HG03521 (cell line): ENCODE measurements around the gene ACR.

Source experiments
- ATAC-seq: cut with Tn5 transposase; IDR thresholded peaks from one replicate; pipeline ENCODE4 v1.9.1; 2021; ENCODE audit warnings: mild to moderate bottlenecking, moderate library complexity; ENCODE audit not compliant: unreplicated experiment

The ACR gene

DNA sequence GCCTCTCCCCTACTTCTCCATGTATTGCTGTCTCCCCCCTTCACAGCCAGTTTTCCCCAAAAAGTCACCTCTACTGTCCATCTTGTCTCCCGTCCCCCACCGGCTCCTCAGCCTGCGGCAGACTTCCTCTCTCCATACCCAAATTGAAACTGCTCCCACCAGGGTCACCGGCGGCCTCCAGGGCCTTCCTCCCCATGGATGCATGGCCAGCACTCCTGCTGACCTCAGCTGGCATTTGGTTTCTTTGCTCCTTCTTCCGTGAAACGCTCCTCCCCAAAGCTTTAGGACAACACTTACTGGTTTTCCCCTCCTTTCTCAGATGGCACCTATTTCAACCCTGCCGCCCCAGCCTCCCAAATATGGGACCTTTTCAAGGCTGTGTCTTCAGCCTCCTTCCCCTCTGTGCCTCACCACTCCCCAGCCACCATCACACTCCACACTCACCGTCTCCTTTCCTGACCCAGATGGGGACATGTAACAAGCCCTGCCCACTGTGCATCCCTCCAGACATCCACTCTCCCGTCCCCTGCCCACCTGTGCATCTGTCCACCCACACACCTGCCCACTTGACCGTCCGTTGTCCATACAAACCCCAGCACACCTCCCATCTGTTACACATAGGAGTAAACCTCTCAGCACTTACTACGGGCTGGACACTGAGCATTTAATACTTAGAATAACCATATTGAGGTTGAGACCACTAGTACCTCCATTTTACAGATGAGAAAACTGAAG, 21.5 kb upstream of the ACR start:
- ATAC-seq, result no peak

DNA sequence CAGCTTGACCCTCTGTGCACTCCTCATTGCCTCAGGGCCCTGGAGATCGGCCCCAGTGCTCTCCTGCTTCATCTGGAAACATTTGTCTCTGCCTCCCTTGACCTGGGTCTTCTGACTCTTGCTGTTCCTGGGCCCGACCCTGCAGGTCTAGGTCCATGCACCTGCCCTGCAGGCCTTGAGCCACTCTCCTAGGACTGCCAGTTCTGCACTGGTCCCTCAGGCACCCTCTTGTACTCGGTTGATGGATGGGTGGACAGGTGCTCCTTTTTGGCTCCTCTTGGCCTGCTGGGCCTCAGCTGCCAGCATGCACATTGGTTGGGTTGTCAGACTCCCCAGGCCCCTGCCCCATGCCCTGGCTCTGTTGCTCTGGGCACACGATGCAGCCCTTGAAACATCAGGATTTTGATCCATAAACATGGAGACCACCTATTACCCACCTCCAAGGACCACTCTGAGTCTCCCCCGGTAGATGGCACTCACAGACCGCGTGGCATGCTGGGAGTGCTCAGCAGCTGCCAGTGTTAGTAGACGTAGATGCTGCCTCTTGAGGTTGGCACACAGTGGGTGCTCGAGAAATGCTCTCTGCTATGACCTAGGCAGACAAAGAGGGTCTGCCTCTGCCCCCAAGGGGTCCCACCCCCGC, 20.2 kb upstream of the ACR start:
- ATAC-seq, result no peak

DNA sequence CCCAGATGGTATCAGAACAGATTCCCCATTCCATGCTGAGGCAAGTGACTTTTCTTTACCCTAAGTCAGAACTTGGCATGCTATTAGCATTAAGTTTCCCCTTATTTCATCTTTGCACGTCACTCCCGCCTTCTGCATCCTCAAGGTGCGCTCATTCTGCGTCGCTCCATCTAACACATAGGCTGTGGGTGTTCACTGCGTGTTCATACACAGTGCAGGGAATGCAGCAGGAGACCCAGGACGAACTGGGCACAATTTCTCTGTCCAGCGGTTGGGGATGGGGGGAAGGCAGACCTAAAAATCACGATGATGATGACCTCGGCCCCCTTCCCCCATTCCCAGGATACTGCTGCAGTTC, 19.7 kb upstream of the ACR start:
- no peak for ATAC-seq

DNA sequence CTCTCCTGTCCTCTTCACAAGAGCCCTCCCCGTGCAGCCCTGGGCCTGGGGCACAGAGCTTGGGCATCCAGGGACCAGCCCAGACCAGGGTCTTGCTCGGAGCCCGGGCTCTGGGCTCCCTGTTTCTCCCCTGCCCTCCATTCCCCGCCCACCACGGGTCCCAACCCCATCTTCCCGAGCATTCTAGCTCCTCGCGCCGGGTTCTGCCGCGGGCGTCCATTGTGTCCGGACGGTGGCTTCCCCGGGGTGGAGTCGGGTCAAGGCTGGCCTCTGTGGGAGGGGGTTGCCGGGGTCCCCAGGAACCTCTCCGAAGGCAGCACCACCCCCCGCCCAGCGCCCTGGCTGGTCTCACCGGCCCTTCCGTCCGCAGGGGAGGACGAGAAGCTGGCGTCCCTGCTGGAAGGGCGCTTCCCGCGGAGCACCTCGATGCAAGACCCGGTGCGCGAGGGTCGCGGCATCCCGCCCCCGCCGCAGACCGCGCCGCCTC, 18.1 kb upstream of the ACR start:
- ATAC-seq, result no peak

DNA sequence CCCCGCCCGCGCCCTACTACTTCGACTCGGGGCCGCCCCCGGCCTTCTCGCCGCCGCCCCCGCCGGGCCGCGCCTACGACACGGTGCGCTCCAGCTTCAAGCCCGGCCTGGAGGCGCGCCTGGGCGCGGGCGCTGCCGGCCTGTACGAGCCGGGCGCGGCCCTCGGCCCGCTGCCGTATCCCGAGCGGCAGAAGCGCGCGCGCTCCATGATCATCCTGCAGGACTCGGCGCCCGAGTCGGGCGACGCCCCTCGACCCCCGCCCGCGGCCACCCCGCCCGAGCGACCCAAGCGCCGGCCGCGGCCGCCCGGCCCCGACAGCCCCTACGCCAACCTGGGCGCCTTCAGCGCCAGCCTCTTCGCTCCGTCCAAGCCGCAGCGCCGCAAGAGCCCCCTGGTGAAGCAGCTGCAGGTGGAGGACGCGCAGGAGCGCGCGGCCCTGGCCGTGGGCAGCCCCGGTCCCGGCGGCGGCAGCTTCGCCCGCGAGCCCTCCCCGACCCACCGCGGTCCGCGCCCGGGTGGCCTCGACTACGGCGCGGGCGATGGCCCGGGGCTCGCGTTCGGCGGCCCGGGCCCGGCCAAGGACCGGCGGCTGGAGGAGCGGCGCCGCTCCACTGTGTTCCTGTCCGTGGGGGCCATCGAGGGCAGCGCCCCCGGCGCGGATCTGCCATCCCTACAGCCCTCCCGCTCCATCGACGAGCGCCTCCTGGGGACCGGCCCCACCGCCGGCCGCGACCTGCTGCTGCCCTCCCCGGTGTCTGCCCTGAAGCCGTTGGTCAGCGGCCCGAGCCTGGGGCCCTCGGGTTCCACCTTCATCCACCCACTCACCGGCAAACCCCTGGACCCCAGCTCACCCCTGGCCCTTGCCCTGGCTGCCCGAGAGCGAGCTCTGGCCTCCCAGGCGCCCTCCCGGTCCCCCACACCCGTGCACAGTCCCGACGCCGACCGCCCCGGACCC, 17.4 kb upstream of the ACR start:
- ATAC-seq, result no peak

DNA sequence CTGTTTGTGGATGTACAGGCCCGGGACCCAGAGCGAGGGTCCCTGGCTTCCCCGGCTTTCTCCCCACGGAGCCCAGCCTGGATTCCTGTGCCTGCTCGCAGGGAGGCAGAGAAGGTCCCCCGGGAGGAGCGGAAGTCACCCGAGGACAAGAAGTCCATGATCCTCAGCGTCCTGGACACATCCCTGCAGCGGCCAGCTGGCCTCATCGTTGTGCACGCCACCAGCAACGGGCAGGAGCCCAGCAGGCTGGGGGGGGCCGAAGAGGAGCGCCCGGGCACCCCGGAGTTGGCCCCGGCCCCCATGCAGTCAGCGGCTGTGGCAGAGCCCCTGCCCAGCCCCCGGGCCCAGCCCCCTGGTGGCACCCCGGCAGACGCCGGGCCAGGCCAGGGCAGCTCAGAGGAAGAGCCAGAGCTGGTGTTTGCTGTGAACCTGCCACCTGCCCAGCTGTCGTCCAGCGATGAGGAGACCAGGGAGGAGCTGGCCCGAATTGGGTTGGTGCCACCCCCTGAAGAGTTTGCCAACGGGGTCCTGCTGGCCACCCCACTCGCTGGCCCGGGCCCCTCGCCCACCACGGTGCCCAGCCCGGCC, 16.7 kb upstream of the ACR start:
- no peak for ATAC-seq

DNA sequence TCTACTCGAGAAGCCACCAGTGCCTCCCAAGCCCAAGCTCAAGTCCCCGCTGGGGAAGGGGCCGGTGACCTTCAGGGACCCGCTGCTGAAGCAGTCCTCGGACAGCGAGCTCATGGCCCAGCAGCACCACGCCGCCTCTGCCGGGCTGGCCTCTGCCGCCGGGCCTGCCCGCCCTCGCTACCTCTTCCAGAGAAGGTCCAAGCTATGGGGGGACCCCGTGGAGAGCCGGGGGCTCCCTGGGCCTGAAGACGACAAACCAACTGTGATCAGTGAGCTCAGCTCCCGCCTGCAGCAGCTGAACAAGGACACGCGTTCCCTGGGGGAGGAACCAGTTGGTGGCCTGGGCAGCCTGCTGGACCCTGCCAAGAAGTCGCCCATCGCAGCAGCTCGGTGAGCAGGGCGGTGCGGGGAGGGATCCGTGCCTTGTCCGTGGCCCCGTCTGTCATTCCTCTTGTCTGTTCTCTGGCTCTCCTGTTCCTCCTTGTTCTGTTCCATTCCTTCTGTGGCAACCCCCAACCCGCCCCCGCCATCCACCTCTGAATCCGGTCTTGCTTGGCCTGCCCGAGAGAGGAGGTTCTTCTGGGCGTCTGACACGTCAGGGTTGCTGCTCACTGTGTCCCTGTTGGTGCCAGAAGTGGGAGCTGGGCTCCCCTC, 15.8 kb upstream of the ACR start:
- no peak for ATAC-seq

DNA sequence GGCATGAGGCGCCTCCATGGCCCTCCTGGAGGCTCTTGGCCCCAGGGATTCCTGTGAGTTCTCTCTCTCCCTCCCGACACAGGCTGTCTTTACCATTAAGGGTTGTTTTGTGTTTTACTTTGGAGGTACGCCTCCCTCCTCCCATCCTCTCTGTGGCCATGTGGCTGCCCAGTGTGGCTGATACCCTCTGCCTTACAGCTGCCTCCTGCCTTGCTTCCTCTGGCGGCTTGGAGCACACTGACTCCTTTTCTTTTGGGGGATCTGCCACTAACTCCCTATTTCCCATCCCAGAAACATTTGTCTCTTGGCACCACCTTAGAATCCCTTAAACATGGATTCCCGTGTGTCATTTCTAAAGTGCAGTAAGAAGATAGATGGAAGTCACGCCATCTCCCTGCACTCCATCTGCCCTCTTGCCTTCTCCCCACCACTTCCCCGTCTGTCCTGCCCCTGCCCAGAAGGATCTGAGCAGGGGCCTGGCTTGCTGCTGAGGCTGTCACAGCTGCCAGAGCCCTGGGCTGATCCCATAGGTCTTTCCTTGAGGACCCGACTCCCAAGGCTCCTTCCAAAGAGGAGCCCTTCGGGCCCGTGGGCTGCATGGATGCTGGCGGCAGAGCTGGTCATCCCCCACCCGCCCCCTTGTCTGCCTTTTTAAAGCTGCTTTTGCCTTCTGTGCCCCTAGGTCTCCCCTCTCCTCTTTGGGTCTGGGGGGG, 15.1 kb upstream of the ACR start:
- no peak for ATAC-seq

DNA sequence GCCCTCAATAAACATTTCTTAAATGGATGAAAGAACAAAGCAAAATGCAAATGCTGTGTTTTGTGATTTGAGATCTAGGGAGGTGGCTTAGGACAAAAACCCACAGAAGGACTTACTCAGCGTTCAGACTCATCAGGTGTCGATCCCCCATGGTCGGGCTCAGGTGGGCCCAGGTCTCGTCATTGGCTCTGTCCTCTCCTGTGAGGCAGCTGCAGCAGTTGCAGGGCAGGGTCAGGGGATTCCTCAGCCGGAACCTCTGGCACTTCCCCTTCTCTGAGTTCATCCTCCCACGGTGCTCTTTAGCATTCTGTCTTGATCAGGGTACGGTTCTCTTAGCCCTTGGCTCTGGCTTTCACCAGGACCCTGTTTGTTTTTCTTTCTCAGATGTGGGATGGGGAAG, 14.0 kb upstream of the ACR start:
- ATAC-seq, result no peak

DNA sequence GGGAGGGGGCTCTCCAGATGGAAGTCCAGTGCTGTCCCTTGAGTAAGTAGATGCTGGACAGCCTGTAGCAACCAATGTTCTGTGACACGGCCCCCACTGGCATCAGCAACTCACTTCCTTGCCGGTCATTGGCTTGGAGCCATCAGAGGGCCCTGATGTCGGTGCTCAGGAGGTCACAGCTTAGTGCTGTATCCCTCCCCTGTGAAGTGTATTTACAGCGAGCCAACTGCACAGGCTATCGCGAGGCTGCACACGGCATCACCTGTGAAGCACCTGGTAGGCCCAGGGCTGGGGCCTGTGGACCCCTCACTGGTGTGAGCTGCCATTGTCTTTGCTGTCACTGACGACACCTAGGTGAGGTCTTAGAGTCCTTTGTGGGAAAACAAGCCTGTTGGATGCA, 13.4 kb upstream of the ACR start:
- no peak for ATAC-seq

DNA sequence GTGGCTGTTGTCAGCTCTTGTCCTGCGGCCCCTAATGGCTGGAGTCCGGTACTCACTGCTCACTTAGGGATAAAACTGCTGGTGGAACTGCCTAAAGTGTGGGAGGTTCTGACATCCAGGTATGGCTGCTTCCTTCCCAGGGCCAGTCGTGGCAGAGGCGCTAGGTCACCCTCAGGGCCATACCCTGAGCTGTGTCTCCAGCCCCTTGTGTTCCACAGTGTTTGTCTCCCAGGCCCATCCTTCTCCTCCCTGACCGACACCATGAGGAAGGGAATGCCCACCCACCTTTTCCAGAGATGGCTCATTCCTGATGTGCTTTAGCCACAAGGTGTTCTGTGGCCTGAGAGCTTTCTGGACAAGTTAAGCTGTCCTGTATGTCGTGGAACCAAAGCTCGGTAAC, 12.4 kb upstream of the ACR start:
- ATAC-seq, result no peak

DNA sequence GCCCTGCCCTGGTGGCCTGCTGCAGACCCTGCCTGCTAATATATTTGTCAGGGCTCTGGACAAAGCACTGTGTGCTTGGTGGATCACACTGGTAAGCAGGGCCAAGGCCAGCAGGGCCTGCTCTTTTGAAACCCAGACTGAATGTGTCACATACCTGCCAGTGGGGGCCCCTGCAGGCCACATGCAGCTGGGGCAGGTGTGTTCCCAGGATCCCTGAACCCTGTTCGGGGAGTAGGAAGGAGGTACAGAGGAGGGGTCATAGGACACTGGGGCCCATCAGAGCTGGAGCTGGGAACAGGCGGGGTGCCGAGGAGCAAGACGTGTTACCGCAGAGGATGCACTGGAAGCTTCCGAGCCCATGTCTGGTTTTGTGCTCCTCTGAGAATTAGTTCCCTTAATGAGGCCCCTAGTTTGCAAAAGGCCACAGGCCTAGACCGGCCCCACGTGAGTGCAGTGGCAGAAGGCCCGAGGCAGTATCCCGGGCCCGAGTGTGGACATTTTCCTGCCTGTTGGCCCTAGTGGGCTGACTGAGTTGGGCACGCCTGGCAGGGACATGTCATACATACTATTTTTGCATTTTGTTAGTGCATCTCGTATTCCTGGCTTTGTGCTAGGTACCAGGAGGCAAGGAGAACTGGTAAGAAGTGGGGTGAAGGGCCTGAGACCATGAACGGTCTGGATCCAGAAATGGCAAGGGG, 11.2 kb upstream of the ACR start:
- no peak for ATAC-seq

DNA sequence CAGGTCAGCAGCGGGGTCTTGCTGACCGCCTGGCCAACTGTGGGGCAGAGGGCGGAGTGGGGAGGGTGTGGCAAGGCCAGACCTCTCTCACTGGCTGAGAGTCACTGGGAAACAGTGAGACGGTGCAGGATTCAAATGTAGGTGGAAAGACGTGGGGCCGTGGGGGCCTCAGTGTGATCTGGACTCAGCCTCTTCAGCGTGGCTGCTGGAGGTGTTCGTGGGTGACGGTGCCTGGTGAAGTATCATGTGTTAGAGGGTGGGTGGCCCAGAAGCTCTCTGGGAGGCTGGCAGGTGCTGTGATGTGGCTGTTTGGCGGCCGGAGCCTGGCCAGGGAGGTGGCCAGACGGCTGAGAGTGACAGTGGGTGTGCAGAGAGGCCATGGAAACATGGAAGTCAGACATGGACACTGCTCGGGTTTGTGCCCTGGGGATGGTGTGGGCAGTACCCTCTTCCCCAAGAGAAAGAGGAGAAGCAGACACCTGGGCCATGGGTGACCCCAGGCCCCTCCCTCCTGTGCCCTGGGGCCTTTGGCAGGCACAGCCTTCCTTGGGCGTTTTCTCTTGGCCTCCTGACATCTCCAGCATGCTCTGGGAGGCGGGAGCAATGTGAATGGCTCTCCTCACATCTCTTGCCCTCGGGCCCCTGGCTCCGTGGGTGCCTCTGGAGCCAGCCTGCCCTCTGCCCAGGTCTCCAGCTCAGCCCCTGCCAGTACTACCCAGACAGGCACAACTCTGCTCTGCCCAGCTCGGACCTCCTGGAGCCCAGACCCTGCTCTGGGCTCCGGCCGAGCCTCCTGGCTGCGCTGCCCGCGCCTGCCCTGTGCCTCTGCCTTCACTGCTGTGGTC, 10.1 kb upstream of the ACR start:
- ATAC-seq, result no peak

DNA sequence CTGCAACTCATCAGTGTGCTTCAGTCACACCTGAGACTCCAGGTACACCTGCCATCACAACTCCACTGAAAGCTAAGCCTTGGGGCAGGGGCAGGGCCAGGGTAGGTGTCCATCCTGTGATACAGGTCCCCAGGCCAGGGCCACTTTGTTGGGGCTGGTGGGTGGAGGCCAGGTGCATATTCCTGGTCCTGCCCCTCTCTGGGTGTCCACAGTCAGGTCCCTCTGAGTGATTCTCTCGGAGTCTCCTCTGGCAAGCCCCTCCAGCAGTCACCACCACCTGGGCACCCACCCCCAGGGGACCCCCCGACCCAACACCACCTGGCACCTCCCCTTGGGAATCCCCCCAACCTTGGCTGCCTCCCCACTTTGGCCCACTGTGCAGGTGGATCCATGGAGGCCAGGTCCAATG, 9.5 kb upstream of the ACR start:
- no peak for ATAC-seq

DNA sequence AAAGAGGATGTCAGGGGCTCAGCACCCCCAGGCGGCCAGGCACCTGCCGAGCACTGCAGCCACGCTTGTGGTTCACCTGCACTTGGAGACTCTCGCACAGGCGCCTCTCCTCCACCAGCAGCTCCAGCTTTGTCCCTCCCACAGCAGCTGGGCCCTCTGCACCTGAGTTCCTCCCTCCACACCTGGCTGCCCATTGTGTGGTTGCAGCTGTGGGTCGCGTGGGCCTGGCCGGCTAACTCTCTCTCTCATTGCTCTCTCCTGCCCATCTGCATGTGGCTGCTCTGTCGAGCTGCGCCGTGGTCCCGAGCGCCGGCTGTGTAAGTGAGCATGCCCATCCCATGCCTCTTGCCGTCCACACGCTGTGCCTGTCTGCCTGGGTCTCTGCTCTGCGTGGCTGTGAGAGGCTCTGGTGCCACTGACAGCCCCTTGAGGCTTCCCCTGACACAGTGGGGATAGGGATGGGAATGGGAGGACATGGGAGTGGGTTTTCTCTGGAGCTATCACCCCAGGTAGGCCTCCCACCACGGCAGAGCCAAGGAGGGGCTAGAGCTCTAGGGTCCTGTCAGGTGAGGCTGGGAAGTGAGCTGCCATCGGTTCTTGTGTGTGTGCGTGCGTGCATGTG, 8.5 kb upstream of the ACR start:
- ATAC-seq, result no peak

DNA sequence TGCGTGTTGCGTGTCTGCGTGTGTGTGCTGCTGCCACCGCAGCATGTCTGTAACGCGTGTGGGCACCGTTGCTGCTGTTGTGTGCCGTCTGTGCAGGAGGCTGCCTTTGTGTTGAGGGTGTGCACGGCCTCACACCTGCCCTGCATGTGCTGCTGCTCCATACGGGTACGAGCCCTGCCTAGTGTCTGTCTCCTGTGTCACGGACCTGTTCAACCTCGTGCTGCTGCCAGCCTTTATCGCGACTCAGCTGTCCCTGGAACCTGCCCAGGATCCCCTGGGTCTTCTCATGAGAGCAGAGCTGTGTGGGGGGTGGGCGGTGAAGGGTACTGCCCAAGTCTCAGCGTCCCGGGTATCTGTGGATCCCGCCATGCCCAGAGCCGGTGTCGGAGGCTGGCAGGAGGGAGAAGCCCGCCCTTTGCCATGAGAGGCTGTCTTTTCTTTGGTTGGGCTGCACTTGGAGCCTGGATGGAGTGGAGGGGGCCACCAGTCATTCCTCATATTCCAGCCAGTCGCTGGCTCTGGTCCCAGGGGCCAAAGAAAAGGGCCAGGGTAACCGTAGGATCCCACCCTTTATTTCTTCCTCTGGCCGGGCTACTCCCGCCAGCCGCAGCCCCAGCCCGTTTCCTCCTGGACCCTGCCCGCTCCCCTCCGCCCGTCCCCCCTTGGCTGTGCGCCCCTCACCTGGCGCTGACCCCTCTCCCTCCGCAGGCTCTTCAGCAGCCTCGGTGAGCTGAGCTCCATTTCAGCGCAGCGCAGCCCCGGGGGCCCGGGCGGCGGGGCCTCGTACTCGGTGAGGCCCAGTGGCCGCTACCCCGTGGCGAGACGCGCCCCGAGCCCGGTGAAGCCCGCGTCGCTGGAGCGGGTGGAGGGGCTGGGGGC, 7.8 kb upstream of the ACR start:
- no peak for ATAC-seq

DNA sequence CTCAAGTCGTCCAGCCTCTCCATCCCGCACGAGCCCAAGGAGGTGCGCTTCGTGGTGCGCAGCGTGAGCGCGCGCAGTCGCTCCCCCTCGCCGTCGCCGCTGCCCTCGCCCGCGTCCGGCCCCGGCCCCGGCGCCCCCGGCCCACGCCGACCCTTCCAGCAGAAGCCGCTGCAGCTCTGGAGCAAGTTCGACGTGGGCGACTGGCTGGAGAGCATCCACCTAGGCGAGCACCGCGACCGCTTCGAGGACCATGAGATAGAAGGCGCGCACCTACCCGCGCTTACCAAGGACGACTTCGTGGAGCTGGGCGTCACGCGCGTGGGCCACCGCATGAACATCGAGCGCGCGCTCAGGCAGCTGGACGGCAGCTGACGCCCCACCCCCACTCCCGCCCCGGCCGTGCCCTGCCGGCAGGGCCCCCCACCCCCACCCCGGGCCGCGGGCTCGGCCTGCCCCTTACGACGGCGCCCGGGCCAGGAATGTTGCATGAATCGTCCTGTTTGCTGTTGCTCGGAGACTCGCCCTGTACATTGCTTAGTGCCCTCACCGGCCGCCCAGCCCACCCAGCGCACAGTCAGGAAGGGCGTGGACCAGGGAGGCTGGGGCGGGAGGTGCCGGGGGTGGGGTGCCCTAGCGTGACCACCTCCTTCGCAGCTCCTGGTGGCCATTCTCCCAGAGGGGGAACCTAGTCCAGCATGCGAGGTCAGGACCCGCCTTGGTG, 6.9 kb upstream of the ACR start:
- ATAC-seq, result no peak
